Activated naive CD8-positive, alpha-beta T cell treated with anti-CD3 and anti-CD28 coated beads, Interleukin-2, amount 10 ng/mL, durations not matched to agents 7 days and 5 days (primary cell): Measurements from ENCODE around the gene GALNT17. TPM values are rescaled to one million over a fixed set of nuclear protein-coding genes. Genes with fewer than 3 reads are reported as not detected.

Experiments used
- ATAC-seq: fragments of 150-1000 bp; cut with Tn5 transposase; one replicate; pipeline ENCODE4 v1.10.0; 2021; ENCODE audit warnings: low read depth, moderate library complexity
- POLR2A ChIA-PET: fragments of 350-600 bp; sonication (Branson Sonifier 250); formaldehyde crosslinking; loops from one replicate; lab custom pipeline; 2021; ENCODE audit warnings: antibody characterized with exemption; lab: Charles Lee
- DNase-seq: peaks from one replicate; pipeline ENCODE4 v3.0.0; 2021
- H3K27ac Mint-ChIP-seq: one replicate; pipeline ENCODE4 v1.8.0; 2022; ENCODE audit warnings: mild to moderate bottlenecking, mixed read lengths
- H3K27me3 Mint-ChIP-seq: one replicate; pipeline ENCODE4 v1.8.0; 2022; ENCODE audit warnings: mild to moderate bottlenecking, moderate library complexity, mixed read lengths
- H3K36me3 Mint-ChIP-seq: one replicate; pipeline ENCODE4 v1.8.0; 2021; ENCODE audit warnings: mild to moderate bottlenecking, mixed read lengths
- H3K4me1 Mint-ChIP-seq: one replicate; pipeline ENCODE4 v1.8.0; 2021; ENCODE audit warnings: mixed read lengths
- H3K4me3 Mint-ChIP-seq: one replicate; pipeline ENCODE4 v1.8.0; 2022; ENCODE audit warnings: mild to moderate bottlenecking, moderate library complexity, mixed read lengths
- H3K9me3 Mint-ChIP-seq: one replicate; pipeline ENCODE4 v1.8.0; 2021; ENCODE audit warnings: mixed read lengths
- total RNA-seq, 2 experiments: library from RNA; stranded (reverse); gene quantifications; one replicate each; pipeline ENCODE4 v1.2.3, GENCODE V29; 2021

GALNT17 gene
- total RNA-seq, 2 experiments from 2014 or later, result not detected

DNA sequence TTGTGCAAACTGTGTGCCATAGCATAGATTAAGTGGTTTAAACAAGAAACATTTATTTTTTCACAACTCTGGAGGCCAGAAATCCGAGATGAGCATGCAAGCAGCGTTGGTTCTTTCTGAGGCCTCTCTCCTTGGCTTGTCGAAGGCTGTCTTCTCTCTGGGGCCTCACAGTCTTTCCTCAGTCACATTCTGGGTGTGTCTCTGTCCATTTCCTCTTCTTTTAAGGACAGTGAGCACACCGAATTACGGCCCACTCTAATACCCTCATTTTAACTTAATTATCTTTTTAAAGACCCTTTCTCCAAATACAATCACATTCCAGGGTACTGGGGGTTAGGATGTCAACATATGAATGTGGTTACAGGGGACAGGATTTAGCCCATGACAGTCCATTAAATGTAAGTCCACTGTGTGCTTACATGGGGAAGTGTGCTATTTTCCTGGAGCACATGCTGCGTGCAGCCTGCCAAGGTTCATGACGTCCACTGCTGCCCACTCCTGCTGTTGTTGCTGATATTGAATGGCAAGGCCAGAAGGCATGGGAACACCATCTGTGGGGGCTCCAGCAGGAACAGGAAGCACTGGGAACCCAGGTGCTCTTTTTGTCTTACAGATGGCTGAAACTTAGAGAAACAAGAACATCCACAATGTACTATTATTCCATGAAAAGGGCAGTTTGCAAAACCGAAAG is 365.5 kb downstream of the GALNT17 start:
- H3K27me3 Mint-ChIP-seq, result no peaks in the 10 kb centered on the region
- POLR2A ChIA-PET, result no interaction called here

GRCh38 chr7:71498381-71498780 is 366.4 kb downstream of the GALNT17 start:
- ATAC-seq, result no peak
- no peak for DNase-seq
- peaks cover 15% of the 10 kb centered on the region for H3K9me3 Mint-ChIP-seq
- H3K4me1 Mint-ChIP-seq, result no peaks in the 10 kb centered on the region
- H3K27me3 Mint-ChIP-seq, result no peaks in the 10 kb centered on the region
- H3K27ac Mint-ChIP-seq, result no peak overlapping the region
- no peak overlapping the region for H3K4me3 Mint-ChIP-seq
- POLR2A ChIA-PET, result no interaction called here
- no peaks in the 10 kb centered on the region for H3K36me3 Mint-ChIP-seq

More for the DNA sequence above, 365.5 kb downstream of the GALNT17 start:
- H3K27ac Mint-ChIP-seq, result no peak overlapping the region
- no peaks in the 10 kb centered on the region for H3K36me3 Mint-ChIP-seq
- no peak overlapping the region for H3K4me3 Mint-ChIP-seq
- no peak for ATAC-seq
- no peak for DNase-seq
- H3K4me1 Mint-ChIP-seq, result no peaks in the 10 kb centered on the region
- H3K9me3 Mint-ChIP-seq, result peaks cover 9% of the 10 kb centered on the region

GRCh38 chr7:71504697-71505441 is 372.9 kb downstream of the GALNT17 start:
- no peak for ATAC-seq
- H3K27ac Mint-ChIP-seq, result no peak overlapping the region
- no peaks in the 10 kb centered on the region for H3K27me3 Mint-ChIP-seq
- DNase-seq, result no peak
- H3K9me3 Mint-ChIP-seq, result peaks cover 17% of the 10 kb centered on the region
- no peaks in the 10 kb centered on the region for H3K4me1 Mint-ChIP-seq
- POLR2A ChIA-PET, result no interaction called here
- no peaks in the 10 kb centered on the region for H3K36me3 Mint-ChIP-seq
- H3K4me3 Mint-ChIP-seq, result no peak overlapping the region

DNA sequence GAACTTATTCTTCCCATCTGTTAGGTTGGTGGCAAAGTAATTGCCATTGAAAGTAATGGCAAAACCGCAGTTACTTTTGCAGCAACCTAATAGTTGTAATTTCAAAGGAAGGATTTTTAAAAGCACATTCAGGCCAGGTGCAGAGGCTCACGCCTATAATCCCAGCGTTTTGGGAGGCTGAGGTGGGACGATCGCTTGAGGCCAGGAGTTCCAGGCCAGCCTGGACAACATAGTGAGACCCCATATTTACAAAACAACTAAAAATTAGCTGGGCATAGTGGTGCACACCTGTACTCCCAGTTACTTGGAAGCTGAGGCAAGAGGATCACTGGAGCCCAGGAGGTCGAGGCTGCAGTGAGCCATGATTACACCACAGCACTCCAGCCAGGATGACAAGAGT is 374.9 kb downstream of the GALNT17 start:
- Mint-ChIP-seq H3K4me1 (no peaks in the 10 kb centered on the region), H3K27me3 (no peaks in the 10 kb centered on the region), H3K9me3 (peaks cover 12% of the 10 kb centered on the region), H3K27ac (no peak overlapping the region), H3K4me3 (no peak overlapping the region), H3K36me3 (no peaks in the 10 kb centered on the region)
- ATAC-seq (no peak), DNase-seq (no peak)
- POLR2A ChIA-PET, result no interaction called here

- no peak overlapping the region for H3K27ac Mint-ChIP-seq
- POLR2A ChIA-PET, result no interaction called here
Measured at GRCh38 chr7:71507680-71508602, 376.0 kb downstream of the GALNT17 start.

DNA sequence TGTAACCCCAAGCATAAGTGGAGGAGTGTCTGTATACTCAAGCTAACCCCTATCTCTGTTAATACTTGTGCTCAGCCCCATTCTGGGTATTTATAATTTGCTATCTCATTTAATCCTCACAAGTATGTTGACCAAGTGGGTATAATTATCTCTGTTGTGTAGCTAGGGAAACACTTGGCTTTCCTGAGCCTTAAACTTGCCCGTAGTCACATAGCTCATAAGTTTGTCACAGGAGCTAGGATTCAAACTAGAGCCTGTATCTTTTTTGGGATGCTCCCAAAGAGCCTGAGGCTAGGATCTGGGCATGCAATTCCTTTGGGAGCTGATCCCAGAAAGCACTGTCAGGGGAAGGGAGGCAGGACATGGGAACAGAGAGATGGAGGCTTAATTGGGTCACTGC is 377.4 kb downstream of the GALNT17 start:
- Mint-ChIP-seq H3K9me3 (peaks cover 10% of the 10 kb centered on the region), H3K4me3 (no peak overlapping the region), H3K27ac (no peak overlapping the region), H3K4me1 (no peaks in the 10 kb centered on the region), H3K27me3 (no peaks in the 10 kb centered on the region), H3K36me3 (no peaks in the 10 kb centered on the region)
- no peak for ATAC-seq
- DNase-seq, result no peak
- POLR2A ChIA-PET, result no interaction called here

More at GRCh38 chr7:71507680-71508602, 376.0 kb downstream of the GALNT17 start:
- Mint-ChIP-seq H3K27me3 (no peaks in the 10 kb centered on the region), H3K4me3 (no peak overlapping the region), H3K9me3 (peaks cover 8% of the 10 kb centered on the region), H3K4me1 (no peaks in the 10 kb centered on the region), H3K36me3 (no peaks in the 10 kb centered on the region)
- no peak for DNase-seq
- no peak for ATAC-seq

DNA sequence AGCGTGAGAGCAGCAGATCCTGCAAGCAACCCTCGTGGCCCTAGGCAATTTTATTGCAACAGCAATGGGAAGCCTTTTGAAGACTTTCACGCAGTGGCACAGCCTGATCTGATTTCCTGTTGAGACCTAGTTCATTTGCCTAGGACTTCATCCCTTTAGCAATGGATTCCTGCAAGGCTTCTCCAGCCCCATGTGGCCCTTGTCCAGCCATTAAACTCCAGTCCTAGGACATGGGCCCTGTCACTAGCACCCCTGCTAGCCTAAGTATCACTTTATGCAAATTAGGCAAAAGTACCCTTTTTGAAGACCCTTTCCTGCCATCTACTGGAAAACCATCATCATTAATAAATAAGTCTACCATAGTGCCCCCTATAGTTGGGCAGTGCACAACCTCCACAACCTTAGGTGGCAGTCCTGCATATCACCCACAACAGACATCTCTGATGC is 379.4 kb downstream of the GALNT17 start:
- no peaks in the 10 kb centered on the region for H3K4me1 Mint-ChIP-seq
- no peaks in the 10 kb centered on the region for H3K36me3 Mint-ChIP-seq
- H3K9me3 Mint-ChIP-seq, result peaks cover 15% of the 10 kb centered on the region

GRCh38 chr7:71517940-71518699 is 386.2 kb downstream of the GALNT17 start:
- POLR2A ChIA-PET, result no interaction called here
- Mint-ChIP-seq H3K4me3 (no peak overlapping the region), H3K36me3 (no peaks in the 10 kb centered on the region), H3K27me3 (no peaks in the 10 kb centered on the region), H3K27ac (no peak overlapping the region), H3K9me3 (peaks cover 30% of the 10 kb centered on the region), H3K4me1 (no peaks in the 10 kb centered on the region)
- DNase-seq, result no peak
- no peak for ATAC-seq

More for the DNA sequence above, 379.4 kb downstream of the GALNT17 start:
- Mint-ChIP-seq H3K27me3 (no peaks in the 10 kb centered on the region), H3K27ac (no peak overlapping the region), H3K4me3 (no peak overlapping the region)
- no peak for ATAC-seq
- POLR2A ChIA-PET, result no interaction called here
- no peak for DNase-seq

DNA sequence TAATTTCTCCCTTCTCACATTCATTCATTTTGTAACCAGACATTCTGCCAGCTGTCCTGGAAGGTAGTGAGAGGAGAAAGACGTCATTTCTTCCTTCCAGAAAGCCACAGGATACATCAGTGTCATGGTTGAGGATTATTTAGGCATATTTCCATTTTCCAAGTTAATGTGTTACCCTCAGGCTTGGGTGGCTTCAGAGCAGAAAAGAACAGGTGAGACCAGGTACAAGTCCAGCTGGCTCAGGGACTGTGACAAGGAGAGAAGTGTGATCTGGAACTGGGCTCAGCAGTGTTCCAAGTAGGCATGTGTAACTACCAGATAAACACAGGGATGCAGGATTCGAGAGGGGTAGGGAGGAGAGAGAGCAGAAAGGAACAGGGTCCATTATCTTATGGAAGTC is 386.9 kb downstream of the GALNT17 start:
- POLR2A ChIA-PET, result no interaction called here
- ATAC-seq (no peak), DNase-seq (no peak)
- Mint-ChIP-seq H3K27ac (no peak overlapping the region), H3K36me3 (no peaks in the 10 kb centered on the region), H3K27me3 (no peaks in the 10 kb centered on the region), H3K9me3 (peaks cover 27% of the 10 kb centered on the region), H3K4me1 (no peaks in the 10 kb centered on the region), H3K4me3 (no peak overlapping the region)

DNA sequence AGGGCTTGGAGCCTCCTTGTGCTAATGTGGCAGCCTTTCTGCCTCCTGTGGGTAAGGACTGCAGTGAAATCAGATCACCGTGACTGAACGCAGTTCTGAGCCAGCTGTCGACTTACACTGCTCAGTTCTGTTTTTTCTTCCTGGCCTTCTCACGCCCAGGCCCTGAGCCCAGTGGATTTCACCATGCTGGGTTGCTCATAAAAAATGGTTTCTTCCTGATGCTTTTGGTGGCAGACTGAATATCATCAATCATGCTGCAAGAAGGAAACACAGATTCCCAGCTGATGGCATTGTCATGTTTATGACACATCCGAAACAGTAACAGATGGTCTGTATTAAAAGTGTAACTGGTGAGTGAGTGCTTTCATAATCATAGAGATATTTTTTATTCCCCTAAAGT is 389.6 kb downstream of the GALNT17 start:
- POLR2A ChIA-PET, result no interaction called here
- Mint-ChIP-seq H3K36me3 (no peaks in the 10 kb centered on the region), H3K9me3 (peaks cover 21% of the 10 kb centered on the region)

GRCh38 chr7:71526106-71526505 is 394.2 kb downstream of the GALNT17 start:
- Mint-ChIP-seq H3K27me3 (no peaks in the 10 kb centered on the region), H3K36me3 (no peaks in the 10 kb centered on the region), H3K4me3 (no peak overlapping the region), H3K4me1 (no peaks in the 10 kb centered on the region), H3K27ac (no peak overlapping the region), H3K9me3 (peaks cover 17% of the 10 kb centered on the region)
- DNase-seq (no peak), ATAC-seq (no peak)
- POLR2A ChIA-PET, result no interaction called here

More for the DNA sequence above, 389.6 kb downstream of the GALNT17 start:
- ATAC-seq (no peak), DNase-seq (no peak)
- no peaks in the 10 kb centered on the region for H3K27me3 Mint-ChIP-seq
- no peak overlapping the region for H3K4me3 Mint-ChIP-seq
- no peak overlapping the region for H3K27ac Mint-ChIP-seq
- no peaks in the 10 kb centered on the region for H3K4me1 Mint-ChIP-seq

- Mint-ChIP-seq H3K4me3 (no peak overlapping the region), H3K27me3 (no peaks in the 10 kb centered on the region), H3K36me3 (no peaks in the 10 kb centered on the region), H3K4me1 (no peaks in the 10 kb centered on the region), H3K27ac (no peak overlapping the region), H3K9me3 (peaks cover 17% of the 10 kb centered on the region)
- POLR2A ChIA-PET, result no interaction called here
- DNase-seq (no peak), ATAC-seq (no peak)
Measured at GRCh38 chr7:71527213-71527612, 395.3 kb downstream of the GALNT17 start.

GRCh38 chr7:71535616-71536015 is 403.7 kb downstream of the GALNT17 start:
- DNase-seq, result no peak
- Mint-ChIP-seq H3K27ac (no peak overlapping the region), H3K36me3 (no peaks in the 10 kb centered on the region), H3K4me1 (no peaks in the 10 kb centered on the region), H3K27me3 (no peaks in the 10 kb centered on the region), H3K9me3 (peaks cover 19% of the 10 kb centered on the region), H3K4me3 (no peak overlapping the region)
- ATAC-seq, result no peak
- POLR2A ChIA-PET, result no interaction called here
